Right lobe of liver (tissue), 4 donors: ENCODE data around the gene CHCHD1.

Experiments used
- POLR2A ChIP-seq: fragments of 450-650 bp; IDR thresholded peaks from one replicate; pipeline ENCODE4 v1.6.1; 2017; ENCODE audit warnings: antibody characterized with exemption, mild to moderate bottlenecking
- TF ChIP-seq, protein P1 (sequence below), 4 donors: fragments of 200-600 bp in 3 of 4; fragments of 450-650 bp in 1 of 4; IDR thresholded peaks; one replicate each; pipeline versions ENCODE4 v1.5.1 to v1.8.0; 2016 to 2022; ENCODE audit warnings: antibody characterized with exemption in 4 of 4, mild to moderate bottlenecking in 2 of 4
- donor health status: DM: no; HTN: no; CAD: no.
- donor health status: DM: no; HTN: no; CAD: no.
- donor health status: DM: no; HTN: yes; CAD: no.

DNA sequence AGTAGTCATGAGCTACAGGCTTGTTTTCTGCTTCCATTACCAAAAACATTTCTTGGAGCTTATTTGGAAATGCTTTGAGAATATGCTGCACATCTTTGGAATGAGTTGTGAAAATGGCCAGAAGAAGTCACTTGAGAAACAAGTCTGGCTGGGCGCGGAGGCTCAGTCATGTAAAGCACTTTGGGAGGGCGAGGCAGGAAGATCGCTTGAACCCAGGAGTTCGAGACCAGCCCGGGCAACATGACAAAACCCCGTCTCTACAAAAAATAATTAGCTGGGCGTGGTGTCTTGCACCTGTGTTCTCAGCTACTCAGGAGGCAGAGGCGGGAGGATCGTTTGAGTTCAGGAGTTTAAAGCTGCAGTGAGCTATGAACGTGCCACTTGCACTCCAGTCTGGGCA, 882 bp upstream of the CHCHD1 start:
- TF ChIP-seq POLR2A, result no peak
- TF ChIP-seq, protein P1, sequence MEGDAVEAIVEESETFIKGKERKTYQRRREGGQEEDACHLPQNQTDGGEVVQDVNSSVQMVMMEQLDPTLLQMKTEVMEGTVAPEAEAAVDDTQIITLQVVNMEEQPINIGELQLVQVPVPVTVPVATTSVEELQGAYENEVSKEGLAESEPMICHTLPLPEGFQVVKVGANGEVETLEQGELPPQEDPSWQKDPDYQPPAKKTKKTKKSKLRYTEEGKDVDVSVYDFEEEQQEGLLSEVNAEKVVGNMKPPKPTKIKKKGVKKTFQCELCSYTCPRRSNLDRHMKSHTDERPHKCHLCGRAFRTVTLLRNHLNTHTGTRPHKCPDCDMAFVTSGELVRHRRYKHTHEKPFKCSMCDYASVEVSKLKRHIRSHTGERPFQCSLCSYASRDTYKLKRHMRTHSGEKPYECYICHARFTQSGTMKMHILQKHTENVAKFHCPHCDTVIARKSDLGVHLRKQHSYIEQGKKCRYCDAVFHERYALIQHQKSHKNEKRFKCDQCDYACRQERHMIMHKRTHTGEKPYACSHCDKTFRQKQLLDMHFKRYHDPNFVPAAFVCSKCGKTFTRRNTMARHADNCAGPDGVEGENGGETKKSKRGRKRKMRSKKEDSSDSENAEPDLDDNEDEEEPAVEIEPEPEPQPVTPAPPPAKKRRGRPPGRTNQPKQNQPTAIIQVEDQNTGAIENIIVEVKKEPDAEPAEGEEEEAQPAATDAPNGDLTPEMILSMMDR (IDR thresholded peaks at IDR 0.05), result no peak
